Measurements from ENCODE around the gene ZNF496. TPM values are rescaled to one million over a fixed set of nuclear protein-coding genes. Genes with fewer than 3 reads are reported as not detected.

ZNF496 gene
- total and polyA plus RNA-seq, 2 of the 13 experiments (the other 11 are each of a cell fraction or from before 2014, with no cell fraction given) = 14.8 to 18.6 TPM

GRCh38 chr1:247298124-247298481, 33.6 kb downstream of the ZNF496 start:
- Histone ChIP-seq H3K4me2 (ENCODE audit: low read depth, low read length) (no peak overlapping the region), H4K20me1 (ENCODE audit: insufficient read depth, low read length) (no peaks in the 10 kb centered on the region), H3K27ac (ENCODE audit: extremely low read length, insufficient read depth, low read length) (no peak overlapping the region), H3K4me3 (replicated peaks in 1 of 3; ENCODE audit: insufficient read depth in 1 of 3, low read depth in 2 of 3, low read length in 3 of 3) (no peak overlapping the region), H3K4me1 (ENCODE audit: insufficient read depth, low read length) (peaks cover 5% of the 10 kb centered on the region), H3K79me2 (ENCODE audit: insufficient read depth, low read length) (no peaks in the 10 kb centered on the region), H3K9me3 (ENCODE audit: low read length) (no peaks in the 10 kb centered on the region), H3K9ac (ENCODE audit: insufficient read depth, low read depth, low read length) (no peak overlapping the region), H2AFZ (ENCODE audit: low read length) (no peak overlapping the region), H3K27me3 (ENCODE audit: control insufficient read depth in 1 of 2, insufficient read depth in 2 of 2, low read length in 2 of 2) (no peaks in the 10 kb centered on the region), H3K36me3 (replicated peaks in 1 of 2; ENCODE audit: control insufficient read depth in 1 of 2, insufficient read depth in 2 of 2, low read length in 2 of 2) (peaks cover 12 to 14% of the 10 kb centered on the region in 2 experiments; a peak in 4 of 5 replicates)
- CTCF ChIA-PET (ENCODE audit: low intra/inter-chr PET ratio, low total read pairs) = no interaction called here
- ATAC-seq (no peak), FAIRE-seq (no peak), DNase-seq (ENCODE audit: low spot score) (no peak)
- no TSS peak for BruUV-seq (replicated peaks)
- 81% methylated on average over 6 of the region's 6 CpGs for WGBS (ENCODE audit: low lambda C conversion rate)
- intact Hi-C loops (cut with micrococcal nuclease; ENCODE audit: unreplicated experiment) (no loop called here), in situ Hi-C loops (cut with HindIII; ENCODE audit: extremely low pct_ligation_motif_present, low pct_unique_long_range_greater_than_20kb) (no loop called here)
- TF ChIP-seq GATAD2A (CRISPR knock-in tag; IDR thresholded peaks at IDR 0.05) (no peak), RFXAP (CRISPR knock-in tag; IDR thresholded peaks at IDR 0.05; ENCODE audit: borderline replicate concordance) (no peak), MIER2 (CRISPR knock-in tag; IDR thresholded peaks at IDR 0.05) (no peak), BCLAF1 (IDR thresholded peaks at IDR 0.05) (no peak), ZNF232 (CRISPR knock-in tag; IDR thresholded peaks at IDR 0.05; ENCODE audit: borderline replicate concordance) (no peak), THAP8 (CRISPR knock-in tag; IDR thresholded peaks at IDR 0.05; ENCODE audit: borderline replicate concordance) (no peak), PRPF4 (IDR thresholded peaks at IDR 0.05; ENCODE audit: low read depth, low read length, poor library complexity, severe bottlenecking) (no peak), ZNF761 (CRISPR knock-in tag; conservative IDR thresholded peaks at IDR 0.05) (no peak), NFATC3 (CRISPR knock-in tag; IDR thresholded peaks at IDR 0.05) (no peak), E2F1 (CRISPR knock-in tag; IDR thresholded peaks at IDR 0.05) (no peak), ZNF253 (CRISPR knock-in tag; IDR thresholded peaks at IDR 0.05; ENCODE audit: borderline replicate concordance) (no peak), MAFK (conservative IDR thresholded peaks at IDR 0.05 in 1 of 2, IDR thresholded peaks at IDR 0.05 in 1 of 2; ENCODE audit: low read length in 2 of 2) (no peak), BRCA1 (CRISPR knock-in tag; IDR thresholded peaks at IDR 0.05) (no peak), ZNF276 (CRISPR knock-in tag; IDR thresholded peaks at IDR 0.05; ENCODE audit: low read depth) (no peak), RFX5 (IDR thresholded peaks at IDR 0.05; ENCODE audit: low read depth, low read length) (no peak), ZNF577 (CRISPR knock-in tag; IDR thresholded peaks at IDR 0.05; ENCODE audit: borderline replicate concordance, low read depth) (no peak), NAIF1 (CRISPR knock-in tag; IDR thresholded peaks at IDR 0.05; ENCODE audit: borderline replicate concordance) (no peak), GMEB1 (CRISPR knock-in tag; IDR thresholded peaks at IDR 0.05; ENCODE audit: borderline replicate concordance) (no peak)
- POLR2A ChIA-PET = no interaction called here
